ENCODE data around the gene PROC.

GRCh38 chr2:127407091-127407490, 11.1 kb upstream of the PROC start:
- TF ChIP-seq MZF1 (tag by site-specific recombination; IDR thresholded peaks at IDR 0.05; ENCODE audit: borderline replicate concordance) = no peak
- TF ChIP-seq TRIM28 (IDR thresholded peaks at IDR 0.05; ENCODE audit: borderline replicate concordance, low read length) = no peak
- TF ChIP-seq CTCF (tag by site-specific recombination; IDR thresholded peaks at IDR 0.05) = no peak
- no peak for TF ChIP-seq YY1 (tag by site-specific recombination; IDR thresholded peaks at IDR 0.05)
- TF ChIP-seq ZNF292 (tag by site-specific recombination; IDR thresholded peaks at IDR 0.05; ENCODE audit: borderline replicate concordance, low read depth) = no peak
- no peak for TF ChIP-seq ZNF350 (tag by site-specific recombination; IDR thresholded peaks at IDR 0.05)
- no peak for TF ChIP-seq BCL11A (tag by site-specific recombination; IDR thresholded peaks at IDR 0.05; ENCODE audit: low read depth)
- TF ChIP-seq ZNF561 (tag by site-specific recombination; IDR thresholded peaks at IDR 0.05; ENCODE audit: borderline replicate concordance) = no peak
- TF ChIP-seq ZNF155 (tag by site-specific recombination; IDR thresholded peaks at IDR 0.05) = no peak
- no peak for TF ChIP-seq ZNF157 (tag by site-specific recombination; IDR thresholded peaks at IDR 0.05)
- TF ChIP-seq ZSCAN30 (tag by site-specific recombination; IDR thresholded peaks at IDR 0.05) = no peak
- TF ChIP-seq, protein P1, sequence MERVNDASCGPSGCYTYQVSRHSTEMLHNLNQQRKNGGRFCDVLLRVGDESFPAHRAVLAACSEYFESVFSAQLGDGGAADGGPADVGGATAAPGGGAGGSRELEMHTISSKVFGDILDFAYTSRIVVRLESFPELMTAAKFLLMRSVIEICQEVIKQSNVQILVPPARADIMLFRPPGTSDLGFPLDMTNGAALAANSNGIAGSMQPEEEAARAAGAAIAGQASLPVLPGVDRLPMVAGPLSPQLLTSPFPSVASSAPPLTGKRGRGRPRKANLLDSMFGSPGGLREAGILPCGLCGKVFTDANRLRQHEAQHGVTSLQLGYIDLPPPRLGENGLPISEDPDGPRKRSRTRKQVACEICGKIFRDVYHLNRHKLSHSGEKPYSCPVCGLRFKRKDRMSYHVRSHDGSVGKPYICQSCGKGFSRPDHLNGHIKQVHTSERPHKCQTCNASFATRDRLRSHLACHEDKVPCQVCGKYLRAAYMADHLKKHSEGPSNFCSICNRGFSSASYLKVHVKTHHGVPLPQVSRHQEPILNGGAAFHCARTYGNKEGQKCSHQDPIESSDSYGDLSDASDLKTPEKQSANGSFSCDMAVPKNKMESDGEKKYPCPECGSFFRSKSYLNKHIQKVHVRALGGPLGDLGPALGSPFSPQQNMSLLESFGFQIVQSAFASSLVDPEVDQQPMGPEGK (tag by site-specific recombination; IDR thresholded peaks at IDR 0.05) = no peak

Measured in HEK293 (cell line).